COLO829 (cell line): ENCODE results near the gene TMED6.

Experiments
- DNase-seq: peaks from one replicate; pipeline ENCODE4 v3.0.0; 2012; ENCODE audit warnings: low spot score

TMED6 gene

GRCh38 chr16:69351309-69352027, at the start of gene TMED6:
TSS of gene TMED6 (minus strand) at chr16:69351786. CDS start at chr16:69351753, 33 bp downstream.
- DNase-seq, result no peak

GRCh38 chr16:69399361-69399760, 47.8 kb upstream of the TMED6 start:
- DNase-seq, result no peak

- DNase-seq, result peak; percentile 33
Measured at GRCh38 chr16:69397821-69398521, 46.4 kb upstream of the TMED6 start.

GRCh38 chr16:69396187-69397061, 44.8 kb upstream of the TMED6 start:
- peak; percentile 27 for DNase-seq

GRCh38 chr16:69395859-69396186, 44.2 kb upstream of the TMED6 start:
- no peak for DNase-seq

GRCh38 chr16:69393898-69394849, 42.6 kb upstream of the TMED6 start:
- no peak for DNase-seq

- DNase-seq, result no peak
Measured at GRCh38 chr16:69386596-69386995, 35.0 kb upstream of the TMED6 start.

GRCh38 chr16:69384974-69385373, 33.4 kb upstream of the TMED6 start:
- DNase-seq, result no peak

GRCh38 chr16:69382421-69382820, 30.8 kb upstream of the TMED6 start:
- no peak for DNase-seq

- no peak for DNase-seq
Measured at GRCh38 chr16:69381231-69381630, 29.6 kb upstream of the TMED6 start.

- DNase-seq, result no peak
Measured at GRCh38 chr16:69378760-69379159, 27.2 kb upstream of the TMED6 start.

GRCh38 chr16:69378036-69378435, 26.4 kb upstream of the TMED6 start:
- no peak for DNase-seq

GRCh38 chr16:69376393-69377059, 24.9 kb upstream of the TMED6 start:
- no peak for DNase-seq

GRCh38 chr16:69373019-69373418, 21.4 kb upstream of the TMED6 start:
- no peak for DNase-seq

- no peak for DNase-seq
Measured at GRCh38 chr16:69371564-69371963, 20.0 kb upstream of the TMED6 start.

GRCh38 chr16:69368866-69369265, 17.3 kb upstream of the TMED6 start:
- no peak for DNase-seq

- DNase-seq, result no peak
Measured at GRCh38 chr16:69367980-69368379, 16.4 kb upstream of the TMED6 start.

GRCh38 chr16:69366431-69366830, 14.8 kb upstream of the TMED6 start:
- no peak for DNase-seq

- no peak for DNase-seq
Measured at GRCh38 chr16:69365901-69366300, 14.3 kb upstream of the TMED6 start.

GRCh38 chr16:69364088-69364487, 12.5 kb upstream of the TMED6 start:
- DNase-seq, result no peak

- no peak for DNase-seq
Measured at GRCh38 chr16:69363281-69363717, 11.7 kb upstream of the TMED6 start.
